HK-2 (cell line): ENCODE results near the gene AOPEP.

Experiments
- DNase-seq: peaks from one replicate; pipeline ENCODE4 v3.0.0-alpha.2; 2018; ENCODE audit not compliant: unreplicated experiment

Gene AOPEP

GRCh38 chr9:95061916-95062595, 335.6 kb downstream of the AOPEP start:
- DNase-seq = no peak

- no peak for DNase-seq
These were observed 336.1 kb downstream of the AOPEP start for GRCh38 chr9:95062596-95063065.

- no peak for DNase-seq
These were observed 336.8 kb downstream of the AOPEP start for GRCh38 chr9:95063300-95063699.

DNA sequence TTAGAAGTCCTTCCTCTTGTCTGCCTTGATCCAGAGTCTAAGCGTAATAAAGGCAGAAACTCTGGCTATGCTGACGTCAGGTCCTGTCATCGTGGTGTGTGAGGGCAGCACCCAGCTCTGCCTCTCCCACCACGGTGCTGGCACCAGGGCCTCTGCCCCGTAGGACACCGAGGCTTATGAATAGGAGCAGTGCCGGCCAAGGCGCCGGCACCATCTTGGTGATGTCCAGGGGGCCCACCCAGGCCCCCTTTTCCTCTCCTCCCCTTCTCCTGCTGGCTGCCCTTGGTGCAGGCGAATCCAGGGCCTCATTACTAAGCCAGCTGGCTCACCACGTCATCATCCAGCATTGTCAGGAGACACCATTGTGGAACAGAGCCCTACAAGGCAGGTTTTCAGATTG, 338.7 kb downstream of the AOPEP start:
- DNase-seq = no peak

DNA sequence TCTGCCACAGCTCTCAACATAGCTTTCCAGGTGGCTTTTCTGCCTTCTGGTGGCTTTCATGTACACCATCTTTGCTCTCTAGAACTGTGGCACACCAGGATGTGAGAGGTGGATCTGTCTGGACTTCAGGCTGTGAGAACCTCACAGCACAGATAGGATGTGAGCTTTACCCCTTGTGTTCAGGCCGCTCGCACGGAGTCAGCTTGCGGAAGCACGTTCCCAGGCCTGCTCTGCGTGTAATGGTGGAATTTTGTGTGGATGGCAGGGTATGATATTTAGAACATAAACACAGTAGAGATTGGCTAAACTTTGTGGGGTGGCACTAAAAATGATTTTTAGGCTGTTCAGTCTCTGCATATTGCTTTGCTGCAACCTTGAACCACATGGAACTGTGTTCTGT, 340.6 kb downstream of the AOPEP start:
- DNase-seq = no peak

- DNase-seq = no peak
These were observed 341.4 kb downstream of the AOPEP start for GRCh38 chr9:95067897-95068296.

DNA sequence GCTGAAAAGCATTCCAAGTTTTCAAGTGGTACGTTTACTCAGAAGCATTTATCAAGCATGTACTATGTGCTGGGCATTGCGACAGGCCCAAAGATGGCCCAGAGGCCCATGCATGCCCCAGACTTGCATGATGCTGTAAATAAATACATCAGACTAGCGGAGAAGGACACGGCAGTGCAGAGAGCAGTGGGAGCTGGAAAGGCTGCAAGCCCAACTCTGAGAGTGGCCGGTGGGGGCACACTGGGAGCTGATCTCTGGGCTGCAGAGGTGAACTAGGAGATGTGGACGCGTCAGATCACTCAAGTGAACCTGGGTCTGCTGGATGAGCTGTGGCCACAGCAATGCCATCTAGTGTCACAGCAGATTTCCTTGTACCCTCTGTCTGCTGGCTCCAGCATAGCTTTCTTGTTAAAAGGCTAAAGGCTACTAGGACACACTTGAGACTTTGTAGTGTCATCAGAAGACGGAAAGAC, 344.1 kb downstream of the AOPEP start:
- DNase-seq = no peak

DNA sequence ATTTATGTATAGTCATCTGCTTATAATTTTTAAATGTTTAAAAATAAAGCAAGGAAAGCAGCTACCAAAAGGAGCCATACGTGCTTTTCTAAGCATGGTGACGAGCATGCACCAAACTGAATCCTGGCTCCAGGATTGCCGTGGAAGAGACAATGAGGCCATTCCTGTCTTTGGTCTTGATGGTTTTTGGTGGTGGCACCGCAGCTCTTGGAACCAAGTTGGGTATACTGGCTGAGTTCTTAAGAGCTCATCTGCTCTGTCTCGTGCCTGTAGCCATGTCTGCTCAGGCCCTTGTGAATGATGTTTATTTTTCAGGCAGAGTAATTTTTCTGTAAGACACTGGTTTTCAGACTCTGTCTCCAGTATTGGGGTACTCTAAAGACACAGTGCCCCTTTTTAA, 345.0 kb downstream of the AOPEP start:
- DNase-seq = no peak

DNA sequence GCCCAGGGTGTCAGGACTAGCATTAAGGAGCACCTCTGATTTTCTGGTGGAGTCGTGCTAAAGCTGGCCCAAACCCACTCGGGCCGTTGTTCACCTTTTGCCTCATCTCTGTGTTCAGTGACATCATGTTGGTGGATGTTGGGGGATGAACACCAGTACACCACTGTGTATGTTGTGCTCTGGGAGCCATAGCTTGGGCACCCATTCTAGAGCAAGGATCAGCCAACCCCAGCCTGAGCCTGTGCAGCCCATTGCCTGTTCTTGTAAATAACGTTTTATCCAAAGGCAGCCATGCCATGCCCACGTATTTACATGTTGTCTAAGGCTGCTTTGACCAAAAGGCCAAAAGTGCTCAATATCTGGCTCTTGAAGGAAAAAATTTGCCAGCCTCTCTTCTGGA, 345.4 kb downstream of the AOPEP start:
- no peak for DNase-seq

- no peak for DNase-seq
These were observed 346.6 kb downstream of the AOPEP start for GRCh38 chr9:95073042-95073607.

DNA sequence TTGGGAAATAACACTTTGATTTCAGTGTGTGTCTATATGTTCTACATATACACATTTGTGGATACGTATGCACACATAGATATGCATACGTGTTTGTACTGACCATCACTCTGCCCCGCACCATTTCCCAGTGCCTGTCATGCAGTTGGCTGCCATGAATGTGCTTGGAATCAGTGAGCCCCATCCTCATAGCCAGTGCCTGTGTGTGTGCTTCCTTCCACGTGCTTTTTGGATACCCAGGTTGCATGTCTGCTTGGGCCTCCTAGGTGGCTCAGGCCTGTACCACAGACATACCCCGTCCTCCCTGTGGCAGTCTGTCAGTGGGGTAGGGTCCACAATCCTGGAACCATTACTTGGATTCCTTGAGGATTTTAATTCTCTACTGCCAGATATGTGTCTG, 347.4 kb downstream of the AOPEP start:
- DNase-seq = no peak

DNA sequence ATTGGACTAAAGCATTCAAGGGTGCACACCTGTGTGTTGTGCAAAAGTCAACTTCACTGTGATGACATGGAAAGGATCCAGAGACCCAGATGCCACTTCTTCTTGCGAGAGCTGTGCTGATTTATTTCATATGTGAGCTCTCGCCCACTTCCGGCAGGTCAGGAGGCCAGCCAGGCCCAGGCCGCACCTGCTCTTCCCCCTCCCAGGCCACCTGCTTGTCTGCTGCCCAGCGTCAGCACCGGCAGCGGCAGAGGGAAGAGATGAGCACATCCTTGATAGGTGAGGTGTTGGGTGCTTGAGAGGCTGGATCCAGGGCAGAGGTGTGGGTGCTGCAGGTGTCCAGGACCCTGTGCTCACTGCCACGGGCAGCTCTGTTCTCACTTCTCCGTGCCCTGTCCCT, 348.1 kb downstream of the AOPEP start:
- DNase-seq = no peak

- DNase-seq = no peak
These were observed 349.2 kb downstream of the AOPEP start for GRCh38 chr9:95075700-95076099.

DNA sequence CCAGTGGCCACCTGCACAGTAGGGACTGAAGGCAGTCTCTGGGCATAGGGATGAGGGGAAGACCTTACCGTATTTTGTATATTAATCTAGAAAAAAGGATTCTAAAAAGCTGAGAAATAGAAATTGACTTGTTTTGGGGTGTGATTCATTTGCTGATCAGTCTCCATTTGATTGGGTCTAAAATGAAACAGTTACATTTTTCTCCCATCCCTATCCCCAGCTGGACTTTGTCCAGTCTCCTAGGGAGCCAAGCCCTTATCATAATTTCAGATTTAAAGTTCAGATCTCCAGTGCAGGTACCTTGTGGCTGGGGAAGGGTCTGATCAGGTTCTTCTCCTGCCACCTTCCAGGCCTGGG, 350.2 kb downstream of the AOPEP start:
- no peak for DNase-seq

DNA sequence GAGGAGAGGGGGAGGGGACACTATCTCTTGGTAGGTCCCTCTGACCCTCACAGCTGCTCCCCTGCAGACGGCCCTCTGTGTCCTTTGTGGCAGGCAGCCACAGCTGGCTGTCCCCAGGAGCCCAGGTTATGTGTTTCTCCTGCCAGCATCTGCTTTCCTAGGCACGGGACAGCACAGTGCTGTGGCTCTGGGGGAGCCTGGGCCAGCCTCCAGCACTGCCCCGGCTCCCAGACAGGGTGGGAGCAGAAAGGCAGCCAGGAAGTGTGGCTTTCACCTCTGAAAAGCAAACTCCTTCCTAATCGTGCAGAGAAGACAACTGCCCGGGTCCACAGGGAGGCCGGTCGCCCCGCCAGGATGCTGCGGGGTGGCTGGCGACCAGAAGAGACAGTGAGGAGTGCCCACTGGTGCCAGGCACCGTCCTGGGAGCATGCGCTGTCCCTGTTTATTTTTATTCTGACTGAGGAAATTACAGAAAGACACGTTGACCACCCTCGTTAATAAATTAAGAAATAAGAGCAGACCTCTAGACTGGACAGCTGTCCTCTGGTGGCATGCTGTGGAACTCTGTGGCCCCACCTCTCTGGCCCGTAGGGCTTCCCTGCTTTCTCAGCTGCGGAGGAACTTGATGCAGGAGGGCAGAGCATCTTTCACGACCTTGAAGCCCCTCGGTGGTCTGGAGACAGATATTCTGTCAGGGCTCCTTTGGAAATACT, 350.7 kb downstream of the AOPEP start:
- no peak for DNase-seq

- DNase-seq = no peak
These were observed 351.4 kb downstream of the AOPEP start for GRCh38 chr9:95077766-95078370.

DNA sequence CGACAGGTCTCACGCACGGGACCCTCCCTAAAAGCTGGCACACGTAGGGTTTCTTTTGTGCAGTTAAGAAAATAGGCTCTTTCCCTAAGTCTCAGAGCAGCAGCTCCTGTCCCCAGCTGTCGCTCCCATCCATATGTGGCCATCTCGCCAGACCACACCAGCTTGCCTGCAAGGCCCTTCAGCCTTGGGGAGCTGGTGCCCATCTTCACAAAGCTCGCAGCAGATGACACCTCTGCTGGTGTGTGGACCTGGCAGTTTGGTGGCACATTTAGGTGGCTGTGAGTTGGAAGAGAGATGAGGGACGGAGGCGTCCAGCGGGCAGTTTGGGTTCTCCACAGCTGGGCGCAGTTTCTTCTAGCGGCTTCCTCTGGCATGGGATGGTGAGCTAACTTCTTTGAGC, 352.0 kb downstream of the AOPEP start:
- DNase-seq = no peak

DNA sequence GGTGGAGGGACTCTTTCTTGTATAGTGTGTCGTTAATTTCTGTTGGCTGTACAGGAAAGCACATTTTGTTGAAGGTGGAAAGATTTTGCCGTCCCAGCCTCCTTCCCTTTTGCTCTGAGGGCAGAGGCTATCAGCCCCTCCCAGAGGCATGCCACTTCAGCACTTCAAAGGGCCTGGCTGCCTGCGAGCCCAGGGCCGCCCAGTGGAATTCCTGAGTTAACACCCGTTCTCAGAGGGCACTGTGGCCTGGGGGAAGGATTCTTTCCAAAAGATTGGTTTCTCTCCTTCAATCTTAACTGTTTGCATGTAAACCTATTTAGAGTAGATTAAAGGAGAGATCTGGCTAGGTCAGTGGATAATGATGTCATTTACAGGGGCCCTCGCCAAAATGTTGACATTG, 352.4 kb downstream of the AOPEP start:
- DNase-seq = no peak

DNA sequence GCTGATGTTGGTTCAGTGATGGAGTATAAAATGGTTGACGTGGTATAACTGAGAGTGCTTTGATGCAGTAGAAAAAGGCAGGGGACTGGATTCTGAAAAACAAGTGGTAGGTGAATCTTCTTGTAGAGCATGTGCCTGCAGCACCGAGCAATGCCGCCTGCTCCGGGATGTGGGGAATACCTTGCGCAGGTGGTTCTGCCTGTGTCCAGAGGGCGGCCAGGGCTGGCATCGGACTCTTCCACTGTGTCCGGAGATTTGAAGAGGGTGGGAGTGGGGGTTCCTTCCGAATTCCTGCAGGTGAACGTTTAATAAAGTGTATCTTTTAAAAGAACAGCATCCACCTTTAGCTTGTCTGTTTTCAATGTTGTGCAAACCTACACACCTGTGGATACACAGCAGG, 353.0 kb downstream of the AOPEP start:
- no peak for DNase-seq

DNA sequence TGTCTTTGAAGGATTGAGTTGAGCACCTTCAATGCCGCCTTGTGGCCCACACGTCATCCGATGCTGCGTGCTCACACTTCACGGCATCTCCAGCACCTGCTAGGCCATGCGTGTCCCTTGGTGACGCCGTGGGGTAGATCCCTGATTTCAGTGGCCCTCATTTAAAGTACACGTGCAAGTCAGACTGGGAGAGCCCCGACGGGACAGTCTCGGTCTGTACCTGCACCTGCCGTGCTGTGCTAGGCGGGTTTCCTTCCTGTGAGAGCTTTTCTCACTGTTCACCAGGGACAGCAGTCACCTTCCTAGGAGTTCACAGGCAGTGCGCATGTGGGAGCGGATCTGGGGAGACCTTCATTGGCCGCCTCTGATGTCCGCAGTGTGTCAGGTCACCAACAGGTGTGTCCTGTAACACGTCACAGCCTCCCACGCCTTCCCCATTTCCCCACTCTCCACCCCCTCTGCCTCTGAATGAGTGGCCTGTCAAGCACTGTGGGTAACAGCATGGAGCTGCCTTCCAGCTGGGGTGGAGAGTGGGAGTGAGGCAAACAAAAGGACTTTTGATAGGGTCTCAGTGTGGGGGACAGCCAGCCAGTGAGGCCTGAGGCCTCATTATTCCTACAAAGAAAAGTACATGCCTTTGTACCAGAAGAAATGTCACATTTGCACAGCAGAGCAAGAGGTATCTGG, 354.6 kb downstream of the AOPEP start:
- no peak for DNase-seq

- DNase-seq = no peak
These were observed 355.5 kb downstream of the AOPEP start for GRCh38 chr9:95081998-95082397.

DNA sequence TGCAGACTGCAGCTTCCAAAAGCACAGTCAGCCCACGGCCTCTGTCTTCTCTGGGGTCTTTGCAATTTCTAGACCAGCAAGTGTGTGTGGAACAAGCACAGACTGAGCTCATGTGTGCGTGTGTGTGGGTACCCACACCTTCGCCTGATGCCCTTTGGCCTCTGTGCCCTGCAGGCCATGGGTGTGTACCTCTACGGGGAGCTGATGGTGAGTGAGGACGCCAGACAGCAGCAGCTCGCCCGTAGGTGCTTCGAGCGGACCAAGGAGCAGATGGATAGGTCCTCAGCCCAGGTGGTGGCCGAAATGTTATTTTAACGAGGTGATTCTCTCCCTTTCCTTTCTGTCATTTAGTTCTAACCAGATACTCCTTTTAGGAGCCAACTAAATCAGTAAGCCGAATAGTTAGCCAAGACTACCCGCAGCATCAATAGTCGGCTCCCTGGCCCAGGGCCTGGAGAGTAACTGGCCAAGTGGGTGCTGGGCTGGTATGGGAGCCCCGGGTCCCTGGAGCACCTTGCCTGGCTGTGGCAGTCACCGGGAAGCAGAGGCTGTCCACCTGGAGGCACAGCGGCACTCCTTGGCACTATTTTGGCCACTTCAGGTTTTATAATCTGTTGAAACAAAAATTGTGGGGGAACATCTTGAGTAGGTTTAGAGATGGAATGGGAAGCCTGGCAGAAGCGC, 356.0 kb downstream of the AOPEP start:
- DNase-seq = no peak
